ENCODE measurements around the gene SLC19A1. TPM values are rescaled to one million over a fixed set of nuclear protein-coding genes. Genes with fewer than 3 reads are reported as not detected.

The SLC19A1 gene
- total RNA-seq, 1 donor from 2014 or later, result 36.8 TPM

GRCh38 chr21:45499970-45500577, 42.2 kb downstream of the SLC19A1 start:
- Mint-ChIP-seq H3K4me3 (no peak overlapping the region), H3K27me3 (ENCODE audit: low read depth) (no peaks in the 10 kb centered on the region), H3K9me3 (peaks cover 7% of the 10 kb centered on the region), H3K27ac (no peak overlapping the region), H3K4me1 (no peaks in the 10 kb centered on the region), H3K36me3 (peaks cover 25% of the 10 kb centered on the region)
- DNase-seq (ENCODE audit: low spot score in 2 of 2, unreplicated experiment in 2 of 2), result no peak
- TF ChIP-seq CTCF (IDR thresholded peaks at IDR 0.05; ENCODE audit: unreplicated experiment), result no peak

- peaks cover 25% of the 10 kb centered on the region for H3K36me3 Mint-ChIP-seq
- TF ChIP-seq CTCF (IDR thresholded peaks at IDR 0.05; ENCODE audit: unreplicated experiment), result no peak
- DNase-seq (ENCODE audit: low spot score in 2 of 2, unreplicated experiment in 2 of 2), result no peak
- no peak overlapping the region for H3K27ac Mint-ChIP-seq
- H3K9me3 Mint-ChIP-seq, result peaks cover 7% of the 10 kb centered on the region
- no peak overlapping the region for H3K4me3 Mint-ChIP-seq
- no peaks in the 10 kb centered on the region for H3K4me1 Mint-ChIP-seq
- H3K27me3 Mint-ChIP-seq (ENCODE audit: low read depth), result no peaks in the 10 kb centered on the region
Measured at GRCh38 chr21:45499201-45499750, 43.0 kb downstream of the SLC19A1 start.

- Mint-ChIP-seq H3K27me3 (ENCODE audit: low read depth) (no peaks in the 10 kb centered on the region), H3K9me3 (peaks cover 7% of the 10 kb centered on the region), H3K4me3 (no peak overlapping the region), H3K4me1 (no peaks in the 10 kb centered on the region), H3K36me3 (peaks cover 25% of the 10 kb centered on the region), H3K27ac (no peak overlapping the region)
- no peak for TF ChIP-seq CTCF (IDR thresholded peaks at IDR 0.05; ENCODE audit: unreplicated experiment)
- no peak for DNase-seq (ENCODE audit: low spot score in 2 of 2, unreplicated experiment in 2 of 2)
Measured at GRCh38 chr21:45498646-45499000, 43.6 kb downstream of the SLC19A1 start.

GRCh38 chr21:45497846-45498645, 44.2 kb downstream of the SLC19A1 start:
- H3K27me3 Mint-ChIP-seq (ENCODE audit: low read depth), result no peaks in the 10 kb centered on the region
- no peaks in the 10 kb centered on the region for H3K4me1 Mint-ChIP-seq
- H3K9me3 Mint-ChIP-seq, result peaks cover 7% of the 10 kb centered on the region
- no peak overlapping the region for H3K27ac Mint-ChIP-seq
- H3K36me3 Mint-ChIP-seq, result peaks cover 25% of the 10 kb centered on the region
- no peak for DNase-seq (ENCODE audit: low spot score in 2 of 2, unreplicated experiment in 2 of 2)
- no peak for TF ChIP-seq CTCF (IDR thresholded peaks at IDR 0.05; ENCODE audit: unreplicated experiment)
- H3K4me3 Mint-ChIP-seq, result no peak overlapping the region

- Mint-ChIP-seq H3K36me3 (peaks cover 19% of the 10 kb centered on the region), H3K4me3 (no peak overlapping the region), H3K9me3 (peaks cover 1% of the 10 kb centered on the region), H3K4me1 (no peaks in the 10 kb centered on the region), H3K27me3 (ENCODE audit: low read depth) (no peaks in the 10 kb centered on the region), H3K27ac (no peak overlapping the region)
- TF ChIP-seq CTCF (IDR thresholded peaks at IDR 0.05; ENCODE audit: unreplicated experiment), result no peak
- no peak for DNase-seq (ENCODE audit: low spot score in 2 of 2, unreplicated experiment in 2 of 2)
Measured at GRCh38 chr21:45496968-45497845, 45.0 kb downstream of the SLC19A1 start.
